ENCODE results near the gene PDLIM5.

Gene PDLIM5

GRCh38 chr4:94495408-94495807 lies 43.7 kb downstream of the PDLIM5 start:
- TF ChIP-seq POLR2AphosphoS5 (IDR thresholded peaks at IDR 0.05; ENCODE audit: low read depth, low read length) (no peak), REST (IDR thresholded peaks at IDR 0.05; ENCODE audit: insufficient read depth in 1 of 2, low read depth in 2 of 2, low read length in 2 of 2) (no peak), TAF1 (IDR thresholded peaks at IDR 0.05; ENCODE audit: borderline replicate concordance, insufficient read depth, low read length) (no peak), FOXP2 (optimal IDR thresholded peaks at IDR 0.05; ENCODE audit: borderline replicate concordance, extremely low read depth, extremely low read length, insufficient read depth) (no peak), SIN3A (IDR thresholded peaks at IDR 0.05; ENCODE audit: borderline replicate concordance, insufficient read depth, low read length) (no peak)

GRCh38 chr4:94497690-94498089 lies 45.9 kb downstream of the PDLIM5 start:
- no peak for TF ChIP-seq POLR2AphosphoS5 (IDR thresholded peaks at IDR 0.05; ENCODE audit: low read depth, low read length)
- no peak for TF ChIP-seq REST (IDR thresholded peaks at IDR 0.05; ENCODE audit: insufficient read depth in 1 of 2, low read depth in 2 of 2, low read length in 2 of 2)
- no peak for TF ChIP-seq TAF1 (IDR thresholded peaks at IDR 0.05; ENCODE audit: borderline replicate concordance, insufficient read depth, low read length)
- TF ChIP-seq SIN3A (IDR thresholded peaks at IDR 0.05; ENCODE audit: borderline replicate concordance, insufficient read depth, low read length) = no peak
- no peak for TF ChIP-seq FOXP2 (optimal IDR thresholded peaks at IDR 0.05; ENCODE audit: borderline replicate concordance, extremely low read depth, extremely low read length, insufficient read depth)

GRCh38 chr4:94498502-94498901 lies 46.8 kb downstream of the PDLIM5 start:
- TF ChIP-seq TAF1 (IDR thresholded peaks at IDR 0.05; ENCODE audit: borderline replicate concordance, insufficient read depth, low read length) (no peak), FOXP2 (optimal IDR thresholded peaks at IDR 0.05; ENCODE audit: borderline replicate concordance, extremely low read depth, extremely low read length, insufficient read depth) (no peak), POLR2AphosphoS5 (IDR thresholded peaks at IDR 0.05; ENCODE audit: low read depth, low read length) (no peak), SIN3A (IDR thresholded peaks at IDR 0.05; ENCODE audit: borderline replicate concordance, insufficient read depth, low read length) (no peak), REST (IDR thresholded peaks at IDR 0.05; ENCODE audit: insufficient read depth in 1 of 2, low read depth in 2 of 2, low read length in 2 of 2) (no peak)

GRCh38 chr4:94500685-94501084 lies 48.9 kb downstream of the PDLIM5 start:
- TF ChIP-seq TAF1 (IDR thresholded peaks at IDR 0.05; ENCODE audit: borderline replicate concordance, insufficient read depth, low read length) = no peak
- TF ChIP-seq FOXP2 (optimal IDR thresholded peaks at IDR 0.05; ENCODE audit: borderline replicate concordance, extremely low read depth, extremely low read length, insufficient read depth) = no peak

GRCh38 chr4:94504545-94504944 lies 52.8 kb downstream of the PDLIM5 start:
- no peak for TF ChIP-seq REST (IDR thresholded peaks at IDR 0.05; ENCODE audit: insufficient read depth in 1 of 2, low read depth in 2 of 2, low read length in 2 of 2)
- no peak for TF ChIP-seq SIN3A (IDR thresholded peaks at IDR 0.05; ENCODE audit: borderline replicate concordance, insufficient read depth, low read length)
- no peak for TF ChIP-seq TAF1 (IDR thresholded peaks at IDR 0.05; ENCODE audit: borderline replicate concordance, insufficient read depth, low read length)
- TF ChIP-seq FOXP2 (optimal IDR thresholded peaks at IDR 0.05; ENCODE audit: borderline replicate concordance, extremely low read depth, extremely low read length, insufficient read depth) = no peak
- no peak for TF ChIP-seq POLR2AphosphoS5 (IDR thresholded peaks at IDR 0.05; ENCODE audit: low read depth, low read length)
